PC-9 (cell line): ENCODE measurements around the gene GAS5. TPM values are rescaled to one million over a fixed set of nuclear protein-coding genes. Genes with fewer than 3 reads are reported as not detected.

Experiments
- BruUV-seq: library from RNA; stranded (reverse); fragments of 400-500 nt; replicated peaks from 2 replicates; lab custom pipeline; 2021; lab: Mats Ljungman, UMichigan
- CTCF ChIA-PET: fragments of 300-600 bp; sonication (Branson Sonifier 250); formaldehyde crosslinking; loops from one replicate; lab custom pipeline; 2022; ENCODE audit warnings: antibody characterized with exemption; lab: Charles Lee
- POLR2A ChIA-PET: fragments of 300-600 bp; sonication (Branson Sonifier 250); formaldehyde crosslinking; loops from one replicate; lab custom pipeline; 2022; ENCODE audit warnings: antibody characterized with exemption; ENCODE audit not compliant: unreplicated experiment; lab: Charles Lee
- DNase-seq, 2 experiments: peaks; one replicate each; pipeline versions ENCODE4 v3.0.0 to v3.0.0-alpha.2; 2015 to 2022; ENCODE audit warnings: mixed read lengths in 1 of 2
- H2AFZ ChIP-seq: fragments of 200-600 bp; sonication (generic); 2 replicates; pipeline ENCODE4 v1.8.1; 2017; ENCODE audit warnings: antibody characterized with exemption
- H3F3A ChIP-seq: fragments of 200-600 bp; sonication (generic); 2 replicates; pipeline ENCODE4 v1.8.1; 2017; ENCODE audit warnings: antibody characterized with exemption, mild to moderate bottlenecking, low read depth; ENCODE audit not compliant: insufficient read depth
- H3K27ac ChIP-seq: fragments of 200-600 bp; sonication (generic); 2 replicates; pipeline ENCODE4 v1.6.1; 2016; ENCODE audit warnings: mixed run types
- H3K27me3 ChIP-seq: fragments of 200-600 bp; sonication (generic); 2 replicates; pipeline ENCODE4 v1.6.1; 2016; ENCODE audit warnings: low read depth, mixed run types; ENCODE audit not compliant: insufficient read depth
- H3K36me3 ChIP-seq: fragments of 200-600 bp; sonication (generic); 2 replicates; pipeline ENCODE4 v1.6.1; 2016; ENCODE audit warnings: low read depth, mixed run types
- H3K4me1 ChIP-seq: fragments of 200-600 bp; sonication (generic); replicated peaks from 2 replicates; pipeline ENCODE4 v1.6.1; 2016; ENCODE audit warnings: mixed run types; ENCODE audit not compliant: insufficient read depth
- H3K4me2 ChIP-seq: fragments of 200-600 bp; sonication (generic); 2 replicates; pipeline ENCODE4 v1.6.1; 2017; ENCODE audit warnings: mixed run types
- H3K4me3 ChIP-seq: fragments of 200-600 bp; sonication (generic); 2 replicates; pipeline ENCODE4 v1.6.1; 2016; ENCODE audit warnings: mixed run types
- H3K79me2 ChIP-seq: fragments of 200-600 bp; sonication (generic); 2 replicates; pipeline ENCODE4 v1.6.1; 2017; ENCODE audit warnings: low read depth, mixed run types
- H3K9me2 ChIP-seq: fragments of 200-600 bp; sonication (generic); 2 replicates; pipeline ENCODE4 v1.8.1; 2017; ENCODE audit warnings: mild to moderate bottlenecking; ENCODE audit not compliant: insufficient read depth
- H3K9me3 ChIP-seq: fragments of 200-600 bp; sonication (generic); 2 replicates; pipeline ENCODE4 v1.8.1; 2016; ENCODE audit warnings: low read depth; ENCODE audit not compliant: insufficient read depth
- H4K20me1 ChIP-seq: fragments of 200-600 bp; sonication (generic); 2 replicates; pipeline ENCODE4 v1.8.1; 2017; ENCODE audit not compliant: insufficient read depth
- EZH2 ChIP-seq: fragments of 200-600 bp; sonication (generic); IDR thresholded peaks from 2 replicates; pipeline ENCODE4 v1.8.0; 2017; ENCODE audit warnings: antibody characterized with exemption, low read depth
- intact Hi-C: fragments of 100-400 bp; cut with micrococcal nuclease; formaldehyde crosslinking; loops from one replicate; pipeline ENCODE4 v1.10.0; 2022; ENCODE audit not compliant: unreplicated experiment
- total RNA-seq: library from RNA; stranded (reverse); gene quantifications from 2 replicates; pipeline ENCODE4 v1.2.3, GENCODE V29; 2021
- TF ChIP-seq, protein P1 (sequence below): fragments of 200-600 bp; sonication (generic); conservative IDR thresholded peaks from 2 replicates; pipeline ENCODE4 v1.6.1; 2017; ENCODE audit warnings: mixed run types, antibody characterized with exemption, mild to moderate bottlenecking, moderate library complexity

The GAS5 gene
- total RNA-seq, 1 experiment from 2014 or later: 234 TPM

DNA sequence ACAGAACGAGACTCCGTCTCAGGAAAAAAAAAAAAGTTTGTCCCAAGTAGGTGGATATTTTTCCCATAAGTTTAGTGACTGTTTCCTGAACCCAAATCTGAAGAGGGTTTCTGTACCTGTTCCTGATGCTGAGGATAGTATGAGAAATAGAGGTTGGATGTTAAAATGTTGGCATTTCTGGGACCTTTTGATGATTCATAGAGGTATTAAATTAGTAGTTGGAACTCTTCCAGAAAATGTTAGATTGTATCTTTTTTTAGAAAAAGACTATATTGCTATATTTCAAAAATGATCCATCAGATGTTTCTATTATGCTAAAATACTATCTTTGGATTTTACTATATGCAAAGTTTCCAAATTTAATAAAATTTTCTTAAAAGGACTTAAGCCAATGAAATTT lies 40.2 kb downstream of the GAS5 start:
- Histone ChIP-seq H3K4me2 (no peak overlapping the region), H2AFZ (no peak overlapping the region), H3K27me3 (no peaks in the 10 kb centered on the region), H3K27ac (no peak overlapping the region), H3K4me1 (peaks cover 8% of the 10 kb centered on the region), H3K9me2 (no peaks in the 10 kb centered on the region), H3K9me3 (no peaks in the 10 kb centered on the region), H4K20me1 (no peaks in the 10 kb centered on the region), H3K4me3 (no peak overlapping the region), H3F3A (peaks cover 26% of the 10 kb centered on the region; the same call in 1 of the 2 replicates), H3K36me3 (peaks cover 10% of the 10 kb centered on the region; the same call in 1 of the 2 replicates), H3K79me2 (peaks cover 15% of the 10 kb centered on the region)
- no TSS peak for BruUV-seq
- DNase-seq: no peak
- TF ChIP-seq, protein P1, sequence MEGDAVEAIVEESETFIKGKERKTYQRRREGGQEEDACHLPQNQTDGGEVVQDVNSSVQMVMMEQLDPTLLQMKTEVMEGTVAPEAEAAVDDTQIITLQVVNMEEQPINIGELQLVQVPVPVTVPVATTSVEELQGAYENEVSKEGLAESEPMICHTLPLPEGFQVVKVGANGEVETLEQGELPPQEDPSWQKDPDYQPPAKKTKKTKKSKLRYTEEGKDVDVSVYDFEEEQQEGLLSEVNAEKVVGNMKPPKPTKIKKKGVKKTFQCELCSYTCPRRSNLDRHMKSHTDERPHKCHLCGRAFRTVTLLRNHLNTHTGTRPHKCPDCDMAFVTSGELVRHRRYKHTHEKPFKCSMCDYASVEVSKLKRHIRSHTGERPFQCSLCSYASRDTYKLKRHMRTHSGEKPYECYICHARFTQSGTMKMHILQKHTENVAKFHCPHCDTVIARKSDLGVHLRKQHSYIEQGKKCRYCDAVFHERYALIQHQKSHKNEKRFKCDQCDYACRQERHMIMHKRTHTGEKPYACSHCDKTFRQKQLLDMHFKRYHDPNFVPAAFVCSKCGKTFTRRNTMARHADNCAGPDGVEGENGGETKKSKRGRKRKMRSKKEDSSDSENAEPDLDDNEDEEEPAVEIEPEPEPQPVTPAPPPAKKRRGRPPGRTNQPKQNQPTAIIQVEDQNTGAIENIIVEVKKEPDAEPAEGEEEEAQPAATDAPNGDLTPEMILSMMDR: no peak
- no peak for TF ChIP-seq EZH2
- ChIA-PET POLR2A (no interaction called here), CTCF (interaction anchor here (0.6 kb wide), 1 partner anchor 984 kb away, joined by 5 read pairs; no protein-coding TSS in a partner anchor)
- intact Hi-C loops: no loop called here

DNA sequence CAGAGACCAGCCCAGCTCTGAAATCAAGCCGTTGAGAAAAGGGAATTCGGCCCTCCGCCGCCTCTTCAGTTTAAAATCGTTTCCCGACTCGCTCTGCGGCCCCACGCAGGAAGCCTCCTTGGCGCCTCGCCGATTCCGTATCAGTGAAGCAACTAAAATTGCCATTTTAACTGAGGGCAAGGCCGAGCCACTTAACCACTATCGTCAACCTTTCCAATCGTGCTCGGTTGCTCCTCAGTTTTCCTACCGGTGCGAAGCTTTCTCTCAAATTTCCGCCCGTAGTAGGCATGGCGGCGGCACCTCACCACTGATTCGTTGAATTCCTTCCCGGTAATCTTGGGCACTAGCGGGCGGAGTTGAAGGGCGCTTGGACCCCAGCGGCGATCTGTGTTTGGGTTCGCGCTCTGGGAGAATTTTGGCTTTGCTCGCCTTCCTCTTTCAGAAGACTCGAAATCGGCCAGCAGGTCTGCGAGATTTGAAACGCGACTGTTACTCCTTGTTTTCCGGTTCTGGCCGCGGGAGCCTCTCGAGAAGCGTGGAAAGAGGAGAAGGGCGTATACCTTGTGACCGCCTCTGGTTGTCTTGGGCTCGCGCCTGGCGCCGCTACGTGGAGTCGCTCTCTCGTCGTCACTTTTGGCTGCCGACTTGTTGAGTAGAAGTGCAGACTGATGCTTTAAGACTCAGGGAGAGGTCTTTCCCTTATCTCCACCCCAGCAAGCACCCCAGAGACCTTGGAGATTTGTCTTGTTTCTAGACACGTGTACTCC lies 43.3 kb downstream of the GAS5 start, which contains the start of the genes CENPL and DARS2:
TSS of gene CENPL (minus strand) at position 569 of the 767 bp plus-strand sequence. CDS start 13,584 bp downstream, outside the sequence.
TSS of gene DARS2 (plus strand) at position 359 of the 767 bp plus-strand sequence. CDS start 557 bp downstream, outside the sequence.
- Histone ChIP-seq H3F3A (peaks cover 26% of the 10 kb centered on the region; the same call in 1 of the 2 replicates), H2AFZ (peak within 1 kb of the TSS; percentile 91), H3K4me1 (peaks cover 17% of the 10 kb centered on the region), H3K27ac (peak within 1 kb of the TSS; percentile 95), H3K27me3 (no peaks in the 10 kb centered on the region), H3K4me2 (peak within 1 kb of the TSS; percentile 95), H3K79me2 (peaks cover 45% of the 10 kb centered on the region), H3K4me3 (peak within 1 kb of the TSS; percentile 84), H3K9me3 (no peaks in the 10 kb centered on the region), H3K36me3 (no peaks in the 10 kb centered on the region), H4K20me1 (no peaks in the 10 kb centered on the region), H3K9me2 (no peaks in the 10 kb centered on the region)
- POLR2A ChIA-PET: interaction anchor here (0.6 to 0.7 kb wide), 5 partner anchors 40 to 1097 kb away, joined by 4 to 6 read pairs (median 5); no protein-coding TSS in a partner anchor
- DNase-seq: peak; percentile 86 to 90
- TSS peak; percentile 90 for BruUV-seq
- CTCF ChIA-PET: interaction anchor here (0.7 kb wide), 1 partner anchor 393 kb away, joined by 7 read pairs; no protein-coding TSS in a partner anchor
- TF ChIP-seq, protein P1: no peak
- TF ChIP-seq EZH2: no peak
- intact Hi-C loops: loop anchor here (1.0 to 2.0 kb wide), 6 partner anchors 44 to 1079 kb away; partner anchors contain the start of gene ZBTB37

DNA sequence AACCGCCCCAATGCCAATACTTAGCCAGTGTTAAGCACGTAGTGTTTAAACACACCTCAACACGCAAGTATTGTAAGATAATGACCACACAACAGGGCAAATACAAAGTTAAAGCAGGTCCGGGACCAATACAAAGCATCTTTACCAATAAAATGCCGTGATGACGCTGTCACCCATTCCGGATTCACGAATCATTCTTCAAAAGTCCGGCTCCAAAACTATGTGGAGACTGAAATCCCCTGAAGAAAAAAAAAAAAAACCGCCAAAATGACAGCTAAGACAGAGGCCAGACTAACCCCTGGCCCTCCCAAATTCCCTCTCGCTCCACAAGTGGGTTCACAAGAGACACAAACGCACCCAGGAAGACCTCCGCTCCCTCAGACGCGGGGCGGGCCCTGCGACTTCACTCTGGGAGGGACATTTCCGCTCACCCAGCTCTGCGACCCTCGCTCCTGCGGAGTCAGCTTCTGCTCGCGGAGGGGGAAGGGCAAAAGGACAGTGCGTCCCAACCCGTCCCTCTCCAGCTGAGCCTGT lies 43.9 kb downstream of the GAS5 start:
- POLR2A ChIA-PET: interaction anchor here (0.6 to 0.7 kb wide), 4 partner anchors 196 to 1098 kb away, joined by 4 to 6 read pairs (median 6); no protein-coding TSS in a partner anchor
- intact Hi-C loops: loop anchor here (1.0 to 2.0 kb wide), 6 partner anchors 44 to 1079 kb away; partner anchors contain the start of gene ZBTB37
- DNase-seq: no peak
- Histone ChIP-seq H3F3A (peaks cover 26% of the 10 kb centered on the region; the same call in 1 of the 2 replicates), H3K79me2 (peaks cover 50% of the 10 kb centered on the region), H3K9me2 (no peaks in the 10 kb centered on the region), H3K4me3 (peak overlapping the region; percentile 84), H3K9me3 (no peaks in the 10 kb centered on the region), H2AFZ (peak overlapping the region; percentile 91), H3K4me1 (peaks cover 17% of the 10 kb centered on the region), H3K4me2 (peak overlapping the region; percentile 95), H3K27me3 (no peaks in the 10 kb centered on the region), H3K36me3 (no peaks in the 10 kb centered on the region), H4K20me1 (no peaks in the 10 kb centered on the region), H3K27ac (peak overlapping the region; percentile 95)
- TF ChIP-seq, protein P1: no peak
- TF ChIP-seq EZH2: no peak
- BruUV-seq: no TSS peak
- CTCF ChIA-PET: interaction anchor here (0.7 kb wide), 1 partner anchor 393 kb away, joined by 7 read pairs; no protein-coding TSS in a partner anchor
